Natural killer cell (primary cell): Measurements from ENCODE around the gene RND2. TPM values are rescaled to one million over a fixed set of nuclear protein-coding genes. Genes with fewer than 3 reads are reported as not detected.
A peak's percentile ranks its signal among the peaks of the same experiment; 100 is the strongest.

Experiments
- ATAC-seq, 3 donors: fragments of 150-1000 bp in 2 of 3; fragments of 200-7000 bp in 1 of 3; cut with Tn5 transposase; 1 replicate in 1 of 3; 2 replicates in 2 of 3; pipeline ENCODE4 v1.10.0; 2021; ENCODE audit warnings: mild to moderate bottlenecking in 2 of 3, moderate library complexity in 2 of 3
- DNase-seq, 2 donors: peaks; one replicate each; pipeline versions ENCODE4 v3.0.0 to v3.0.0-alpha.2; 2013 to 2021; ENCODE audit warnings: mixed read lengths in 1 of 2
- H3K27ac ChIP-seq: one replicate; pipeline ENCODE4 v1.5.1; 2013; ENCODE audit warnings: mild to moderate bottlenecking, low read length
- H3K27me3 ChIP-seq: one replicate; pipeline ENCODE4 v1.6.1; 2013; ENCODE audit warnings: low read length; ENCODE audit not compliant: control insufficient read depth, insufficient read depth
- H3K36me3 ChIP-seq: one replicate; pipeline ENCODE4 v1.6.1; 2013; ENCODE audit warnings: low read length; ENCODE audit not compliant: control insufficient read depth, insufficient read depth
- H3K4me1 ChIP-seq: one replicate; pipeline ENCODE4 v1.6.1; 2013; ENCODE audit warnings: low read length; ENCODE audit not compliant: control insufficient read depth, insufficient read depth
- H3K4me3 ChIP-seq: one replicate; pipeline ENCODE4 v1.5.1; 2013; ENCODE audit warnings: low read length
- H3K9me3 ChIP-seq: one replicate; pipeline ENCODE4 v1.6.1; 2013; ENCODE audit warnings: low read length; ENCODE audit not compliant: control insufficient read depth, insufficient read depth
- H3K27ac Mint-ChIP-seq, 2 donors: one replicate each; pipeline ENCODE4 v1.8.0; 2022; ENCODE audit warnings: mild to moderate bottlenecking in 2 of 2, mixed read lengths in 2 of 2, moderate library complexity in 1 of 2
- H3K27me3 Mint-ChIP-seq, 2 donors: one replicate each; pipeline ENCODE4 v1.8.0; 2022; ENCODE audit warnings: low read depth in 2 of 2, mixed read lengths in 2 of 2
- H3K36me3 Mint-ChIP-seq: one replicate; pipeline ENCODE4 v1.8.0; 2022; ENCODE audit warnings: mixed read lengths
- H3K4me1 Mint-ChIP-seq, 2 donors: one replicate each; pipeline ENCODE4 v1.8.0; 2022; ENCODE audit warnings: mixed read lengths in 2 of 2
- H3K4me3 Mint-ChIP-seq: one replicate; pipeline ENCODE4 v1.8.0; 2022; ENCODE audit warnings: mild to moderate bottlenecking, moderate library complexity, mixed read lengths
- H3K9me3 Mint-ChIP-seq, 2 donors: one replicate each; pipeline ENCODE4 v1.8.0; 2022; ENCODE audit warnings: mixed read lengths in 2 of 2
- CTCF ChIP-seq: fragments of 200-600 bp; IDR thresholded peaks from one replicate; pipeline ENCODE4 v1.8.0; 2022; ENCODE audit warnings: antibody characterized with exemption
- WGBS: methylation state at CpG from one replicate; pipeline ENCODE4 v1.1.7; 2013; ENCODE audit warnings: missing lambda C conversion rate; ENCODE audit not compliant: insufficient coverage; 5-methylcytosine and 5-hydroxymethylcytosine counted together
- intact Hi-C: fragments of 100-400 bp; cut with micrococcal nuclease; formaldehyde crosslinking; loops from one replicate; pipeline ENCODE4 v1.14.2; 2022
- total RNA-seq, 4 donors: library from RNA; stranded (reverse); fragments of 120-200 nt in 1 of 4; gene quantifications; one replicate each; pipeline versions ENCODE4 v1.2.3 to v1.2.4, GENCODE V29; 2013 to 2022

Gene RND2
- total RNA-seq, 3 donors from 2014 or later (not counting 1 experiment from before 2014, with no cell fraction given): 0.12 to 0.58 (median 0.14) TPM

GRCh38 chr17:43014649-43015542 lies 10.1 kb upstream of the RND2 start:
- Histone ChIP-seq H3K27ac (no peak overlapping the region), H3K4me3 (no peak overlapping the region), H3K9me3 (no peaks in the 10 kb centered on the region), H3K27me3 (no peaks in the 10 kb centered on the region), H3K4me1 (peaks cover 2% of the 10 kb centered on the region), H3K36me3 (peaks cover 29% of the 10 kb centered on the region)
- WGBS: 86% methylated on average over 5 of the region's 8 CpGs
- no peak for ATAC-seq
- intact Hi-C loops: no loop called here
- peak overlapping the region in 1 of 2 donors; percentile 74 for H3K27ac Mint-ChIP-seq
- no peak overlapping the region for H3K4me3 Mint-ChIP-seq
- DNase-seq: no peak
- peaks cover 8 to 31% of the 10 kb centered on the region in 2 donors for H3K4me1 Mint-ChIP-seq
- no peak for TF ChIP-seq CTCF
- H3K36me3 Mint-ChIP-seq: no peaks in the 10 kb centered on the region
- H3K27me3 Mint-ChIP-seq: no peaks in the 10 kb centered on the region
- H3K9me3 Mint-ChIP-seq: no peaks in the 10 kb centered on the region

GRCh38 chr17:43015579-43015978 lies 9.5 kb upstream of the RND2 start:
- Mint-ChIP-seq H3K27me3 (no peaks in the 10 kb centered on the region), H3K9me3 (no peaks in the 10 kb centered on the region), H3K27ac (peak overlapping the region in 1 of 2 donors; percentile 74), H3K4me3 (no peak overlapping the region), H3K36me3 (no peaks in the 10 kb centered on the region), H3K4me1 (peaks cover 3 to 29% of the 10 kb centered on the region in 2 donors)
- Histone ChIP-seq H3K36me3 (peaks cover 28% of the 10 kb centered on the region), H3K27ac (no peak overlapping the region), H3K27me3 (no peaks in the 10 kb centered on the region), H3K4me3 (no peak overlapping the region), H3K4me1 (no peaks in the 10 kb centered on the region), H3K9me3 (no peaks in the 10 kb centered on the region)
- no peak for ATAC-seq
- no peak for TF ChIP-seq CTCF
- 89% methylated on average over 9 of the region's 9 CpGs for WGBS
- DNase-seq: no peak
- intact Hi-C loops: no loop called here

DNA sequence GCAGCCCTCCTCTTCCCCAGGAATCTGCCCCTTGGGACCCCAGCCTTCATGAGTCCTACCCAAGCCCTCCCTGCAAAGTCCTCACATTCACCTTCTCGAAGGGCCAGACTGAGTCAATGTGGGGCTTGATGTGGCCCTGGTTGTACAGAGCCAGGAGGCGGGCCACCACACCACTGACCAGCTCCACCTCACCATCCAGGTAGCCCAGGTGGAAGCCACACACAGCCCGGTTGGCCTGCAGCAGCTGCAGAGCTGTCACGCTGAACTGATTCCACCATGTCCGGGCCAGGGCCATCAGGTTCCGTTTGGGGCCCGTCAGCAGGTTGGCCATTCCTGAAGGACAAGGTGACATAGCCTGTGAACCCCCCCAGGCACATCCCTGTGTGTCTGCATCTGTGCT lies 8.8 kb upstream of the RND2 start:
- peaks cover 26% of the 10 kb centered on the region for H3K36me3 ChIP-seq
- H3K27ac Mint-ChIP-seq: no peak overlapping the region
- no peaks in the 10 kb centered on the region for H3K27me3 ChIP-seq
- WGBS: 93% methylated on average over 7 of the region's 7 CpGs
- no peak for TF ChIP-seq CTCF
- no peaks in the 10 kb centered on the region for H3K9me3 Mint-ChIP-seq
- no peaks in the 10 kb centered on the region for H3K36me3 Mint-ChIP-seq
- peaks cover 0 to 31% of the 10 kb centered on the region in 2 donors for H3K4me1 Mint-ChIP-seq
- no peaks in the 10 kb centered on the region for H3K27me3 Mint-ChIP-seq
- H3K9me3 ChIP-seq: no peaks in the 10 kb centered on the region
- intact Hi-C loops: no loop called here
- no peak overlapping the region for H3K4me3 ChIP-seq
- no peak overlapping the region for H3K4me3 Mint-ChIP-seq
- DNase-seq: no peak
- peaks cover 5% of the 10 kb centered on the region for H3K4me1 ChIP-seq
- no peak for ATAC-seq
- H3K27ac ChIP-seq: no peak overlapping the region
